Left renal pelvis (tissue), 4 donors: Measurements from ENCODE around the gene SEMA4C. TPM values are rescaled to one million over a fixed set of nuclear protein-coding genes. Genes with fewer than 3 reads are reported as not detected.

Experiments used
- polyA plus RNA-seq, 4 donors: library from polyadenylated mRNA; unstranded; fragments of 120-200 nt; gene quantifications; one replicate each; pipeline ENCODE4 v1.2.1, GENCODE V29; 2013; ENCODE audit not compliant: insufficient read length in 4 of 4

The SEMA4C gene
- polyA plus RNA-seq, 4 donors = 34.4 to 47.9 (median 41.0) TPM

Other genes starting within 250 kb of the SEMA4C start
- 10 to 100 TPM; 43.1 to 60.6 (median 56.2) TPM for gene KANSL3, start 231.8 kb downstream of the SEMA4C start, polyA plus RNA-seq
- 1 to 10 TPM in 2 of 4 donors, under 1 TPM in 2; 0.44 to 1.8 (median 1.0) TPM for gene FER1L5, start 227.3 kb downstream of the SEMA4C start, polyA plus RNA-seq
- gene LMAN2L, start 130.0 kb downstream of the SEMA4C start, polyA plus RNA-seq = 10 to 100 TPM; 35.9 to 53.4 (median 49.7) TPM
- 10 to 100 TPM in 3 of 4 donors, 1 to 10 TPM in 1; 8.1 to 15.4 (median 12.5) TPM for gene CNNM4, start 109.2 kb downstream of the SEMA4C start, polyA plus RNA-seq
- gene CNNM3, start 53.8 kb downstream of the SEMA4C start, polyA plus RNA-seq = 10 to 100 TPM; 27.5 to 37.3 (median 34.2) TPM
- gene ANKRD23, start 26.1 kb downstream of the SEMA4C start, polyA plus RNA-seq = 1 to 10 TPM; 4.1 to 6.1 (median 4.5) TPM
- gene ANKRD39, start 12.1 kb downstream of the SEMA4C start, polyA plus RNA-seq = 10 to 100 TPM in 1 of 4 donors, 1 to 10 TPM in 3; 6.6 to 10.9 (median 7.2) TPM
- gene FAM178B, start 116.5 kb upstream of the SEMA4C start, polyA plus RNA-seq = 1 to 10 TPM in 1 of 4 donors, under 1 TPM in 3; 0.39 to 1.1 (median 0.44) TPM
- gene FAHD2B, start 224.8 kb upstream of the SEMA4C start, polyA plus RNA-seq = 10 to 100 TPM; 17.5 to 33.3 (median 21.2) TPM
- 10 to 100 TPM; 17.0 to 22.2 (median 17.1) TPM for gene ANKRD36, start 243.1 kb upstream of the SEMA4C start, polyA plus RNA-seq